DOHH2 (cell line): ENCODE data around the gene GMEB2.

ENCODE experiments used
- EZH2phosphoT487 ChIP-seq: fragments of 200-600 bp; sonication (generic); IDR thresholded peaks from 2 replicates; pipeline ENCODE4 v1.6.1; 2017; ENCODE audit warnings: borderline replicate concordance, mild to moderate bottlenecking, antibody characterized with exemption, low read length, moderate library complexity, mixed read lengths
- TF ChIP-seq, protein P1 (sequence below): fragments of 200-600 bp; sonication (generic); IDR thresholded peaks from one replicate; pipeline ENCODE4 v1.5.1; 2014; ENCODE audit warnings: antibody characterized with exemption, mild to moderate bottlenecking, low read depth, low read length; ENCODE audit not compliant: poor library complexity, severe bottlenecking

GRCh38 chr20:63538204-63539091 lies 88.5 kb downstream of the GMEB2 start:
- TF ChIP-seq EZH2phosphoT487: no peak
- TF ChIP-seq, protein P1, sequence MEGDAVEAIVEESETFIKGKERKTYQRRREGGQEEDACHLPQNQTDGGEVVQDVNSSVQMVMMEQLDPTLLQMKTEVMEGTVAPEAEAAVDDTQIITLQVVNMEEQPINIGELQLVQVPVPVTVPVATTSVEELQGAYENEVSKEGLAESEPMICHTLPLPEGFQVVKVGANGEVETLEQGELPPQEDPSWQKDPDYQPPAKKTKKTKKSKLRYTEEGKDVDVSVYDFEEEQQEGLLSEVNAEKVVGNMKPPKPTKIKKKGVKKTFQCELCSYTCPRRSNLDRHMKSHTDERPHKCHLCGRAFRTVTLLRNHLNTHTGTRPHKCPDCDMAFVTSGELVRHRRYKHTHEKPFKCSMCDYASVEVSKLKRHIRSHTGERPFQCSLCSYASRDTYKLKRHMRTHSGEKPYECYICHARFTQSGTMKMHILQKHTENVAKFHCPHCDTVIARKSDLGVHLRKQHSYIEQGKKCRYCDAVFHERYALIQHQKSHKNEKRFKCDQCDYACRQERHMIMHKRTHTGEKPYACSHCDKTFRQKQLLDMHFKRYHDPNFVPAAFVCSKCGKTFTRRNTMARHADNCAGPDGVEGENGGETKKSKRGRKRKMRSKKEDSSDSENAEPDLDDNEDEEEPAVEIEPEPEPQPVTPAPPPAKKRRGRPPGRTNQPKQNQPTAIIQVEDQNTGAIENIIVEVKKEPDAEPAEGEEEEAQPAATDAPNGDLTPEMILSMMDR: no peak
